ENCODE measurements around the gene DCDC2C. TPM values are rescaled to one million over a fixed set of nuclear protein-coding genes. Genes with fewer than 3 reads are reported as not detected.

DCDC2C gene, protein sequence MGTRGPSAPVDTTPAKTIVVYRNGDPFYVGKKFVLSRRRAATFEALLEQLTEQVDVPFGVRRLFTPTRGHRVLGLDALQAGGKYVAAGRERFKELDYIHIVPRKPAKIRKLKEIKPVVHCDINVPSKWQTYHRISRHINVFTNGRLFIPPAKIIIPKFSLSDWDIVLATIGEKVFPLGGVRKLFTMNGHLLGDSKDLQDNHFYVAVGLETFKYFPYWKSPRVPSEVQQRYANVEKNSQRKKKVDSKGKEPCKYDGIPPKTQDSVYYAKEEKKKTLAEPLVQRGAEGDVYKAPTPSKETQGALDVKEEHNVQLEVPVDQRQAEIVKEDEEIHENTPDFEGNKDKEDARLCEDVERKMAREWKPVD
- total RNA-seq (ENCODE audit: low replicate concordance), result not detected in 2 replicates

DNA sequence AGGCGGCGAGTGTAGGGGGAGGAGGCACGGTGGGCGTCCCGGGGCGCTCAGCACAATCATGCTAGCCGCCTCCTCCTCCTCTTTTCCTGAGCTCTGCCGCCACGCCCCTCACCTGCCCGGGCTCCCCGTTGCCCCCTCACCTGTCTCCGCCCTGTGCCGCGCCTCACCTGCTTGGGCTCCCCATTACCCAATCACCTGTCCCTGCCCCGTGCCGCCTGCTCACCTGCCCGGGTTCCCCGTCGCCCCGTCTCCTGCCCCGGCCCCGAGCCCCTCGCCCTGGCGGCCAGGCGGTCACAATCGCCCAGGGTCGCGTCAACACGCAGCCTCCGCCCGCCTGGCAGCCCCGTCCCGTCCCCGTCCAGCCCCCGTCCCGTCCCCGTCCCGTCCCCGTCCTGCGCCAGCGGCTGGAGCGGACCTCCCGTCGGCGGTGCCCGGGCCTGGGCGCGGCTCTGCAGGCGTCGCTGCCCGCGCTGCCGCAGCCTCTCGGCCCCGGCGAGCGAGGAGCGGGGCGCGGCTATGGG, at the start of gene DCDC2C:
DCDC2C (plus strand) TSS at position 340 of the 521 bp plus-strand sequence; CDS start at position 517, 177 bp downstream.
- Mint-ChIP-seq H3K36me3 (peaks cover 10% of the 10 kb centered on the region), H3K27me3 (ENCODE audit: insufficient read depth, low read depth) (peaks cover 17% of the 10 kb centered on the region), H3K4me1 (peaks cover 35% of the 10 kb centered on the region), H3K4me3 (peak within 1 kb of the TSS; percentile 75), H3K9me3 (peaks cover 30% of the 10 kb centered on the region), H3K27ac (peak within 1 kb of the TSS; percentile 88)
- Histone ChIP-seq H3F3A (ENCODE audit: low read depth) (peaks cover 9% of the 10 kb centered on the region), H4K20me1 (ENCODE audit: low read depth) (no peaks in the 10 kb centered on the region), H3K27me3 (no peaks in the 10 kb centered on the region), H2AFZ (replicated peaks) (no peak within 1 kb of the TSS), H3K27ac (no peak within 1 kb of the TSS), H3K9ac (no peak within 1 kb of the TSS), H3K9me3 (ENCODE audit: low read depth) (no peaks in the 10 kb centered on the region), H3K4me2 (no peak within 1 kb of the TSS), H3K79me2 (ENCODE audit: low read depth) (no peaks in the 10 kb centered on the region), H3K4me3 (no peak within 1 kb of the TSS), H3K36me3 (no peaks in the 10 kb centered on the region), H3K4me1 (peaks cover 16% of the 10 kb centered on the region)
- no peak for TF ChIP-seq EZH2 (IDR thresholded peaks at IDR 0.05)
- TF ChIP-seq, protein P1, sequence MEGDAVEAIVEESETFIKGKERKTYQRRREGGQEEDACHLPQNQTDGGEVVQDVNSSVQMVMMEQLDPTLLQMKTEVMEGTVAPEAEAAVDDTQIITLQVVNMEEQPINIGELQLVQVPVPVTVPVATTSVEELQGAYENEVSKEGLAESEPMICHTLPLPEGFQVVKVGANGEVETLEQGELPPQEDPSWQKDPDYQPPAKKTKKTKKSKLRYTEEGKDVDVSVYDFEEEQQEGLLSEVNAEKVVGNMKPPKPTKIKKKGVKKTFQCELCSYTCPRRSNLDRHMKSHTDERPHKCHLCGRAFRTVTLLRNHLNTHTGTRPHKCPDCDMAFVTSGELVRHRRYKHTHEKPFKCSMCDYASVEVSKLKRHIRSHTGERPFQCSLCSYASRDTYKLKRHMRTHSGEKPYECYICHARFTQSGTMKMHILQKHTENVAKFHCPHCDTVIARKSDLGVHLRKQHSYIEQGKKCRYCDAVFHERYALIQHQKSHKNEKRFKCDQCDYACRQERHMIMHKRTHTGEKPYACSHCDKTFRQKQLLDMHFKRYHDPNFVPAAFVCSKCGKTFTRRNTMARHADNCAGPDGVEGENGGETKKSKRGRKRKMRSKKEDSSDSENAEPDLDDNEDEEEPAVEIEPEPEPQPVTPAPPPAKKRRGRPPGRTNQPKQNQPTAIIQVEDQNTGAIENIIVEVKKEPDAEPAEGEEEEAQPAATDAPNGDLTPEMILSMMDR (IDR thresholded peaks at IDR 0.05), result no peak
- TF ChIP-seq EZH2phosphoT487 (IDR thresholded peaks at IDR 0.05), result no peak
- no peak for DNase-seq (ENCODE audit: low spot score)

DNA sequence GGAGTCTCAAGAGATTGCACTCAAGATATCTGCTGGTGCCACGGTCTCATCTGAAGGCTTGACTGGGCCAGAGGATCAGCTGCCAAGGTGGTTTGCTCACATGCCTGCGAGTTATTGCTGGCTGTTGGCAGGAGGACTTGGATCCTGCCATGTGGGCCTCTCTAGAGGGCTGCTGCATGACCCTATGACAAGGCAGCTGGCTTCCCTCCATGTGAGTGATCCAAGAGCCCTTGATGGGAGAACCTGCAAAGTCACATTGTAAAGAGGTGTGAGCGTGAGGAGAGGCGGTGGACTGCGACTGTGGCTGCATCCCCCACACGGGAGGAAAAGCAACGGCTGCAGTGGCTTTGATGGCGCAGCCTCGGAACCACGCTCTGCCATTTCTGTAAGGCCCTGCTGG, 49.4 kb upstream of the DCDC2C start:
- Histone ChIP-seq H3K9ac (no peak overlapping the region), H4K20me1 (ENCODE audit: low read depth) (no peaks in the 10 kb centered on the region), H3K4me1 (peaks cover 16% of the 10 kb centered on the region), H3F3A (ENCODE audit: low read depth) (peaks cover 22% of the 10 kb centered on the region), H3K79me2 (ENCODE audit: low read depth) (no peaks in the 10 kb centered on the region), H3K4me3 (no peak overlapping the region), H2AFZ (replicated peaks) (no peak overlapping the region), H3K27ac (no peak overlapping the region), H3K9me3 (ENCODE audit: low read depth) (no peaks in the 10 kb centered on the region), H3K4me2 (no peak overlapping the region), H3K27me3 (no peaks in the 10 kb centered on the region), H3K36me3 (no peaks in the 10 kb centered on the region)
- TF ChIP-seq, protein P1 (IDR thresholded peaks at IDR 0.05), result no peak
- TF ChIP-seq EZH2 (IDR thresholded peaks at IDR 0.05) (no peak), EZH2phosphoT487 (IDR thresholded peaks at IDR 0.05) (no peak)
- no peaks in the 10 kb centered on the region for H3K36me3 Mint-ChIP-seq
- peak overlapping the region; percentile 36 for H3K27ac Mint-ChIP-seq
- no peak for DNase-seq (ENCODE audit: low spot score)
- H3K4me1 Mint-ChIP-seq, result peaks cover 74% of the 10 kb centered on the region
- no peak overlapping the region for H3K4me3 Mint-ChIP-seq
- peaks cover 15% of the 10 kb centered on the region for H3K27me3 Mint-ChIP-seq (ENCODE audit: insufficient read depth, low read depth)
- H3K9me3 Mint-ChIP-seq, result peaks cover 6% of the 10 kb centered on the region

DNA sequence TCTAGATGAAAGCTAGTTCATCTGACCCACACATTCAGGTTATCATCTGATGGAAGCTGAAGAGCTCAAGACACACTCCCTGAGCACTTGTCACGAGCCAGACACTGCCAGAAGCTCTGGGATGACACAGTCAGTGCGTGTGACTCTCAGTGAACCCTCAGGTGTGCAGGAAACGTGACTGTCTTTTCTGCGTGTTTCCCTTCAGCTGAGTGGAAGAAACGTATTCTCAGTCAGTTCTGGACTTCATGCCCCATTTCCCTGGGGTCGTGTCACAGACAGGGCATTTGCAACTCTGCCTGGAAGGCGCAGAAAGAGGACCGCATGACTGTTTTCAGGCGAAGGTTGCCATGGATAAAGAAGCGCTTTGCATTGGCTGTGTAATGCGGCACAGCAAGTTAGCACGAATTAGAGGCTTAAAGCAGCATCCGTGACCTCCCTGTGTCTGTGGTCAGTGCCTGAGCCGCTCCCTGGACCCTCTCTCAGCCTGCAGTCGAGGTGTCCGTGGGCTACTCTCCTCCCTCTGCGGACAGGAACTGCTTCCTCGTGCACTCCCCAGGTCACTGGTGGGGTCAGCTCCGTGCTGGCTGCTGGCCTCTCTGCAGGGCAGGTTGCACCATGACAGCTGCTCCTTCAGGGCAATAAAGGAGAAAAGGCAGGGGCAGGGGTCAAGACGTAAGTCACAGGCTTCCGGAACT, 48.7 kb upstream of the DCDC2C start:
- no peaks in the 10 kb centered on the region for H3K27me3 ChIP-seq
- H3K9me3 Mint-ChIP-seq, result peaks cover 6% of the 10 kb centered on the region
- H3K79me2 ChIP-seq (ENCODE audit: low read depth), result no peaks in the 10 kb centered on the region
- peaks cover 17% of the 10 kb centered on the region for H3K27me3 Mint-ChIP-seq (ENCODE audit: insufficient read depth, low read depth)
- no peaks in the 10 kb centered on the region for H4K20me1 ChIP-seq (ENCODE audit: low read depth)
- H3K4me1 ChIP-seq, result peaks cover 20% of the 10 kb centered on the region
- H3K36me3 ChIP-seq, result no peaks in the 10 kb centered on the region
- no peaks in the 10 kb centered on the region for H3K9me3 ChIP-seq (ENCODE audit: low read depth)
- H3K4me1 Mint-ChIP-seq, result peaks cover 78% of the 10 kb centered on the region
- H3K4me3 Mint-ChIP-seq, result no peak overlapping the region
- H3K36me3 Mint-ChIP-seq, result no peaks in the 10 kb centered on the region
- peak overlapping the region; percentile 53 for H3K27ac Mint-ChIP-seq
- H3K4me3 ChIP-seq, result no peak overlapping the region
- no peak for TF ChIP-seq EZH2phosphoT487 (IDR thresholded peaks at IDR 0.05)
- TF ChIP-seq, protein P1 (IDR thresholded peaks at IDR 0.05), result no peak
- TF ChIP-seq EZH2 (IDR thresholded peaks at IDR 0.05), result no peak
- H3K27ac ChIP-seq, result no peak overlapping the region
- H3K9ac ChIP-seq, result no peak overlapping the region
- no peak for DNase-seq (ENCODE audit: low spot score)
- peaks cover 22% of the 10 kb centered on the region for H3F3A ChIP-seq (ENCODE audit: low read depth)
- H3K4me2 ChIP-seq, result no peak overlapping the region
- no peak overlapping the region for H2AFZ ChIP-seq (replicated peaks)

Data from neural progenitor cell (in vitro differentiated cells).